ENCODE data around the gene TP63.

TP63 gene

GRCh38 chr3:189911001-189911400 lies 279.8 kb downstream of the TP63 start:
- TF ChIP-seq ESRRG (CRISPR knock-in tag; IDR thresholded peaks at IDR 0.05) (no peak), TOX (CRISPR knock-in tag; IDR thresholded peaks at IDR 0.05; ENCODE audit: borderline replicate concordance) (no peak), PATZ1 (CRISPR knock-in tag; IDR thresholded peaks at IDR 0.05; ENCODE audit: borderline replicate concordance) (no peak), TSHZ2 (CRISPR knock-in tag; IDR thresholded peaks at IDR 0.05) (no peak), ZNF8 (CRISPR knock-in tag; IDR thresholded peaks at IDR 0.05) (no peak), ZC3H10 (CRISPR knock-in tag; IDR thresholded peaks at IDR 0.05) (no peak)
- ATAC-seq, result no peak

- no peak for ATAC-seq
- TF ChIP-seq PATZ1 (CRISPR knock-in tag; IDR thresholded peaks at IDR 0.05; ENCODE audit: borderline replicate concordance) (no peak), ZFP30 (CRISPR knock-in tag; IDR thresholded peaks at IDR 0.05) (no peak), ZNF70 (CRISPR knock-in tag; IDR thresholded peaks at IDR 0.05) (no peak), GLIS3 (CRISPR knock-in tag; IDR thresholded peaks at IDR 0.05) (no peak), ESRRG (CRISPR knock-in tag; IDR thresholded peaks at IDR 0.05) (no peak), ARNTL (CRISPR knock-in tag; IDR thresholded peaks at IDR 0.05; ENCODE audit: borderline replicate concordance, low read depth) (no peak), CSDC2 (CRISPR knock-in tag; IDR thresholded peaks at IDR 0.05) (no peak), SNAI2 (CRISPR knock-in tag; IDR thresholded peaks at IDR 0.05) (no peak), POU6F1 (CRISPR knock-in tag; IDR thresholded peaks at IDR 0.05; ENCODE audit: borderline replicate concordance, low read depth) (no peak), PPARA (CRISPR knock-in tag; IDR thresholded peaks at IDR 0.05; ENCODE audit: borderline replicate concordance) (no peak), BACH2 (CRISPR knock-in tag; IDR thresholded peaks at IDR 0.05; ENCODE audit: borderline replicate concordance) (no peak), TSHZ2 (CRISPR knock-in tag; IDR thresholded peaks at IDR 0.05) (no peak), ZC3H10 (CRISPR knock-in tag; IDR thresholded peaks at IDR 0.05) (no peak)
Observed at GRCh38 chr3:189914799-189915198, 283.6 kb downstream of the TP63 start.

- ATAC-seq, result no peak
- TF ChIP-seq PATZ1 (CRISPR knock-in tag; IDR thresholded peaks at IDR 0.05; ENCODE audit: borderline replicate concordance) (no peak), RARB (CRISPR knock-in tag; IDR thresholded peaks at IDR 0.05) (no peak)
Observed at GRCh38 chr3:189921770-189922169, 290.6 kb downstream of the TP63 start.

All from SK-N-SH treated with all-trans-retinoic acid at 6 μM for 48 hours (cell line).